Fibroblast of mammary gland (primary cell): ENCODE data around the gene TMEM209.
A peak's percentile ranks its signal among the peaks of the same experiment; 100 is the strongest.

Experiments used
- DNase-seq: peaks from one replicate; pipeline ENCODE4 v3.0.0-alpha.2; 2010; ENCODE audit warnings: low read depth
- H3K4me3 ChIP-seq: 2 replicates; pipeline ENCODE4 v1.5.1; 2011; ENCODE audit warnings: low read depth, mild to moderate bottlenecking, low read length, moderate library complexity; ENCODE audit not compliant: control insufficient read depth
- TF ChIP-seq, protein P1 (sequence below): conservative IDR thresholded peaks from 2 replicates; pipeline ENCODE4 v1.5.1; 2011; ENCODE audit warnings: low read depth, low read length, inconsistent platforms; ENCODE audit not compliant: control insufficient read depth, insufficient read depth

TMEM209 gene

DNA sequence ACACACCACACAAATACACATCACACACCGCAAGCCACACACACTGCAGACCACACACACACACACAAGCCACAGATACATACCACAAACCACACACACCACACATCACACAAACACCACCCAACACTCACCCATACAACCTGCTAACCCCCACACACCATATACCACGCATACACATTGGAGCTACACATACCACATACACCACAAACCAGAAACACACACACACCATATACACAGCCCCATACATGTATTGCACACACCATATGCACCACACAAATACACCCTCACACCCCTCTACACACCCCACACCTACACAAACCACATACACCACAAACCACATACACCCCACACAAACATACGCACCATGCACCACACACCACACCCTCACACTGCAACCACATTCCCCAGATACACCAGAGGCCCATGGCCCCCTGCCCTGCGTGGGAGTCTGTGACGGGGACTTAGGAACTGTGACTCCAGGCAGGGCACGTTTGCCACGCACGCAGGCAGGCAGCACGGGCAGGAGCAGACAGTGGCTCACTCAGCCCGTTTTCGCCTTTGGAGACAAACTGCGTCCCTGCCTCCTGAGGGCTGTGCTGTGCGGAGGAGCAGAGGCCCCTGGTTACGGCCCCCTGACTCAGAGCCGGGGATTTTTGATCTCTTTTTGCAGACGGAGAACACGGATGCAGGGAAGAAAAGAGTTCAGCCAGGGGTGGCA is 52.6 kb downstream of the TMEM209 start:
- TF ChIP-seq, protein P1, sequence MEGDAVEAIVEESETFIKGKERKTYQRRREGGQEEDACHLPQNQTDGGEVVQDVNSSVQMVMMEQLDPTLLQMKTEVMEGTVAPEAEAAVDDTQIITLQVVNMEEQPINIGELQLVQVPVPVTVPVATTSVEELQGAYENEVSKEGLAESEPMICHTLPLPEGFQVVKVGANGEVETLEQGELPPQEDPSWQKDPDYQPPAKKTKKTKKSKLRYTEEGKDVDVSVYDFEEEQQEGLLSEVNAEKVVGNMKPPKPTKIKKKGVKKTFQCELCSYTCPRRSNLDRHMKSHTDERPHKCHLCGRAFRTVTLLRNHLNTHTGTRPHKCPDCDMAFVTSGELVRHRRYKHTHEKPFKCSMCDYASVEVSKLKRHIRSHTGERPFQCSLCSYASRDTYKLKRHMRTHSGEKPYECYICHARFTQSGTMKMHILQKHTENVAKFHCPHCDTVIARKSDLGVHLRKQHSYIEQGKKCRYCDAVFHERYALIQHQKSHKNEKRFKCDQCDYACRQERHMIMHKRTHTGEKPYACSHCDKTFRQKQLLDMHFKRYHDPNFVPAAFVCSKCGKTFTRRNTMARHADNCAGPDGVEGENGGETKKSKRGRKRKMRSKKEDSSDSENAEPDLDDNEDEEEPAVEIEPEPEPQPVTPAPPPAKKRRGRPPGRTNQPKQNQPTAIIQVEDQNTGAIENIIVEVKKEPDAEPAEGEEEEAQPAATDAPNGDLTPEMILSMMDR: no peak
- H3K4me3 ChIP-seq: no peak overlapping the region
- peak; percentile 71 for DNase-seq

DNA sequence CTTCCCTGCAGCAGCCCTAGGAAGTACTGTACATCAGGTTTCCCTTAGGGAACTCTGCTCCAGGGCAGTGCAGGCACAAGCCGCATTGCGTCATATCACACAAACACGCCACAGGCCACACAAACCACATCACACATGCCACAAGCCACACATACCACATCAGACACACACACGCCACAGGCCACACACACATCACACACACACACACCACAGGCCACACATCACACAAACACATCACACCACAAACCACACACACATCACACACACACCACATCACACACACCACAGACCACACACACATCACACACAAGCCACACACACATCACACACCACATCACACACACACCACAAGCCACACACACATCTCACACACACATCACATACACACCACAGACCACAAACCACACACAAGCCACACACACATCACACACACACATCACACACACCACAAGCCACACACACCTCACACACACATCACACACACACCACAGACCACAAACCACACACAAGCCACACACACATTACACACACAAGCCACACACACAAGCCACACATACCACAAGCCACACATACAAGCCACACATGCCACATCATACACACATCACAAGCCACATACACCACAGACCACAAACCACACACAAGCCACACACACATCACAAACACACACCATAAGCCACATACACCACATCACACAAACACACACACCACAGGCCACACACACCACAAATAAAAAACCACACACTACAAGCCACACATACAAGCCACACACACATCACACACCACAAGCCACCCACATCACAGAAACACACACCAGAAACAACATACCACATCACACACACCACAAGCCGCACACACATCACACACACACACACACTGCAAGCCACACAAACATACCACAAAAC is 53.4 kb downstream of the TMEM209 start:
- H3K4me3 ChIP-seq: no peak overlapping the region
- TF ChIP-seq, protein P1: no peak
- DNase-seq: peak; percentile 34

DNA sequence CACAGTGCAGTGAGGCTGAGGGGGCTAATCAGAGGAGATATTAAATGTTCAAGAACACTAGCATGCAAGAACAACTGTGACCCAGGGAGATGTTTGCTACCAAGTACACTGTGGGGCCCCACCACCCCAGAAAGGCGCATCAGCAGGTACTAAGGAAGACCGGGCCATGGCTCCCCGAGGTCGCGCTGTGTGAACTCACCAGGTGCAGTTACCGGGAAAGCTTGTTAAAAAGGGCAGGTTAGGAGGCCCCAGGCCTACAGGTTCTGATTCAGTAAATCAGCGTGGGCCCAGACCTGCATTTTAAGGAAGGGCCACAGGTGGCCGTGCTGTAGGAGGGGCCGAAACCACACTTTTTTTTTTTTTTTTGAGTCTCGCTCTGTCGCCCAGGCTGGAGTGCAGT is 54.6 kb downstream of the TMEM209 start:
- H3K4me3 ChIP-seq: no peak overlapping the region
- no peak for DNase-seq
- TF ChIP-seq, protein P1: no peak

DNA sequence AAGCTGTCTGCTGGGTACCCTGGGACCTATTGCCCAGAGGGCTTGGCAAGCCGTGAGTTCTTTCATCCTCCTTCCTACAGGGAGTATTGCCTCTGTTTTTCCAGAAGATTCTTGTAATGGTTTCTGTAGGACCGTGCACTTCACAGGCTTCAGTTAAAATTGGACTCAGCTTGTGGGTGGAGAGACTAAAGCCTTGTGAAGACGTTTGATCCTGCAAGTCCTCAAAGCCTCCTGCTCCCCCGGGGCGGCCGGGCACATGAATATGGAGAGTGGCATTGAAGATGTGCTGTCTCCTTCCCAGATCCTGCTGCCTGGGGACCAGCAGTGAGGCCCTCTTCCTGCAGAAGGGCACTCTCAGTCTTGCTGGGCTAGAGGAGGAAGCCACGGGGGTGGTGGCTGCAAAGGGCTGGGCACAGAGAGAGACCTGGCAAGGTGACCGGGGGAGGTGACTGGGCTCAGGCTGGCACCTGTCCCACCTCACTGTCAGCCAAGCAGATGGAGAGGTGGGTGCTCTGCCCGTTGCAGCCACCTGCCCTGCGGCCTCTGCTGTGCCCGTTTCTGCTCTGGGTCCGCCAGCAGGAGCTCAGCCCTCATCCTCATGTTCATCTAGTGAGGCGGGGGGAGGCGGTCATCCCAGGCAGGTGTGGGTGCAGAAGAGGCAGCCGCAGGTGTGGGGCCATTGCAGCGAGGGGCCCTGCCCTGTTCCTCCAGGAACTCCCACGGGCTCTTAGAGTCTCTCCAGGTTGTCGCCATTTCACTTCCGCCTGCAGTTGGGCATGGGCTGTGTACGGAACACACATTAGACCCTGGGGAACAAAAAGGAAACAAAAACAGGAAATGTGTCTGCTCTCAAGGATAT is 55.7 kb downstream of the TMEM209 start:
- TF ChIP-seq, protein P1: no peak
- DNase-seq: no peak

DNA sequence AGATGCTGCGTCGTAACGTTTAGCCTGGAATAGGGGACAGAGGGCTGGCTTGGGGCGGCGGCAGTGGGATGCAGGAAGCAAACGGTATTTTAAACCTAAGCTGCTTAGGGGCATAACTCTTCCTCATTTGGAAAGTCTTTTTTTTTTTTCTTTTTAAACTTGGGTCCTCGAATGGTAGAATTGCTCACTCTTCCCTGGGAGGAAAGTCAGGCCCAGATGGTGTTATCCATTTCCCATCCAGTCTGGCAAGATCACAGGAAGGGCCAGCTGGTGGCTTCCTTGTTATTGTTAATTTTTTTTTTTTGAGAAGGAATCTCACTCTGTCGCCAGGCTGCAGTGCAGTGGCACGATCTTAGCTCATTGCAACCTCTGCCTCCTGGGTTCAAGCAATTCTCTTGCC is 56.6 kb downstream of the TMEM209 start:
- TF ChIP-seq, protein P1: no peak
- peak; percentile 15 for DNase-seq

More for the DNA sequence above, 55.7 kb downstream of the TMEM209 start:
- H3K4me3 ChIP-seq: no peak overlapping the region

DNA sequence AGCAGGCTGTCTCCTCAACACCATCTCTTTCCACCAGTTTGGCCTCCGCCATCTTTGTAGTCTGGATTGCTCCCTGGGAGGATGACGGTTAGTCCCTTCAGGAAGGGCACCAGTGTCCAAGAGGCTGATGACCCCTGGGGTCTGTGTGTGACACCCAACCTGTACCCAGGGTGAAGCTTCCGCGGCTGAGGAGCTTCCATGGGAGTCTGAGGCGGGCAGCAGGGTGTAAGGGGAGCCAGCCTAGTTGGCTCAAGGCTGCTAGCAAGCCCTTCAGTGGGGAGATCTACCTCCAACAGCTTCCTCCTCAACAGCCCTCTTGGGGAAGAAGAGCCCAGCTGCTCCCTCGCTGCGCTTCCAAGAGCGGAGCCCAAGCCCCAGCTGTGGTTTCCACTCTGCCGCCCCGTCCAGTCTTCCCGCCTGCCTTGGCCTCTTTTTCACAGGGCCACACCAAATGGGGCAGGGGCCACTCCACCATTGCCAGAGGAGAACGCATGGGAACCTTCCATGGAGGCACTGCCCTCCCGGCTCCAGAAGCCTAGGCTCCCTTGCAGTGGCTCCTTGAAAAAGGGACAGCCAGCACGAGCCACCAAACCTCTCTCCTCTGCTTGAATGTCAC is 57.4 kb downstream of the TMEM209 start:
- no peak for DNase-seq
- TF ChIP-seq, protein P1: no peak
- no peak overlapping the region for H3K4me3 ChIP-seq

More for the DNA sequence above, 56.6 kb downstream of the TMEM209 start:
- no peak overlapping the region for H3K4me3 ChIP-seq
